GM20000 (cell line): ENCODE measurements around the gene MAGI1.

Experiments
- DNase-seq: peaks from one replicate; pipeline ENCODE4 v3.0.0; 2012; ENCODE audit warnings: low spot score
- TF ChIP-seq, protein P1 (sequence below): IDR thresholded peaks from 2 replicates; pipeline ENCODE4 v1.5.1; 2012; ENCODE audit warnings: mild to moderate bottlenecking, control low read depth; ENCODE audit errors: extremely low read depth, missing control alignments

Gene MAGI1

GRCh38 chr3:66038726-66039589, at the start of gene MAGI1:
MAGI1 (minus strand) TSS chr3:66038918; CDS start chr3:66038308, 610 bp downstream.
- TF ChIP-seq, protein P1, sequence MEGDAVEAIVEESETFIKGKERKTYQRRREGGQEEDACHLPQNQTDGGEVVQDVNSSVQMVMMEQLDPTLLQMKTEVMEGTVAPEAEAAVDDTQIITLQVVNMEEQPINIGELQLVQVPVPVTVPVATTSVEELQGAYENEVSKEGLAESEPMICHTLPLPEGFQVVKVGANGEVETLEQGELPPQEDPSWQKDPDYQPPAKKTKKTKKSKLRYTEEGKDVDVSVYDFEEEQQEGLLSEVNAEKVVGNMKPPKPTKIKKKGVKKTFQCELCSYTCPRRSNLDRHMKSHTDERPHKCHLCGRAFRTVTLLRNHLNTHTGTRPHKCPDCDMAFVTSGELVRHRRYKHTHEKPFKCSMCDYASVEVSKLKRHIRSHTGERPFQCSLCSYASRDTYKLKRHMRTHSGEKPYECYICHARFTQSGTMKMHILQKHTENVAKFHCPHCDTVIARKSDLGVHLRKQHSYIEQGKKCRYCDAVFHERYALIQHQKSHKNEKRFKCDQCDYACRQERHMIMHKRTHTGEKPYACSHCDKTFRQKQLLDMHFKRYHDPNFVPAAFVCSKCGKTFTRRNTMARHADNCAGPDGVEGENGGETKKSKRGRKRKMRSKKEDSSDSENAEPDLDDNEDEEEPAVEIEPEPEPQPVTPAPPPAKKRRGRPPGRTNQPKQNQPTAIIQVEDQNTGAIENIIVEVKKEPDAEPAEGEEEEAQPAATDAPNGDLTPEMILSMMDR = no peak
- peak; percentile 86 for DNase-seq

DNA sequence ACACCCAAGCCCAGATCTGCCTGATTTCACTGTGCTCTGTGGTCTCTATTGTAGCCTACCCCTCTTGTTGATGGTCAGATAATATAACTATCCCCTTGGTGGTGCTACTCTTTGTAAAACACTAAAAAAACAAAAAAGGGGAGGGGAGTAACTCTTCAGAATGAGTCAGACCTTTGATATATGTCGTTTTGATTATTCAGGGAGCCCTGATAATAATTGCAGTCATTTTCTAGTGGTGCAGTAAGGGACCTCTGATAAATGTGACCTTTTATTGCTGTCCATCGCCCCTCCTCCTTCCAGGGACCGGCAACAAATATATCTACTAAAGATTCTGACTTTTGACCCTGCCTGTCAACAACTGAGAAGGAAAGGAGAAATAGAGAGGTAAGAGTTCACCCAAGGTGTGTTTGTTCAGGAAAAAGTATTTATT, 45.1 kb upstream of the MAGI1 start:
- DNase-seq = no peak
- TF ChIP-seq, protein P1 = no peak

DNA sequence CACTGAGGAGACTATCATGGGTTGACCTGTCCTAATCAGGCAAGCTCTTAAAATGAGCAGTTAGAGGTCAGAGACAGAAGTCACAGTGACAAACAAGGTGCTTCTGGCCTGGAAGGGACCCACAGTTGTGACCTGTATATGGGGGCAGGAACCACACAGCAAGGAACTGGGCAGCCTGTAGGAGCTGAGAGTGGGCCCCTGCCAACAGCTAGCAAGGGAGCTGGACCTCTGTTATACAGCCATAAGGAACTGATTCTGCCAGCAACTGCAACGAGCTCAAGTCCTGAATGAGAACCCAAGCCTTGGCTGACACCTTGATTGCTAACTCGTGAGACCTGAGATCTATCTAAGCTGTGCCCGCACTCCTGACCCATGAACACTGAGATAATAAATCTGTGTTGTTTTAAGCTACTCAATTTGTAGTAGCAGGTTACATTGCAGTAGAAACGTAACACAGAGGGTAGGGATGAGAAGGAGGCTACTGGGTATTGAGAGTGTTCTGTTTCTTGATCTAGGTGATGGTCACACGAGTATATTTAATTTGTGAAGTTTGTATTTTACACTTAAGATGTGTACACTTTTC, 44.5 kb upstream of the MAGI1 start:
- TF ChIP-seq, protein P1 = no peak
- DNase-seq = no peak

DNA sequence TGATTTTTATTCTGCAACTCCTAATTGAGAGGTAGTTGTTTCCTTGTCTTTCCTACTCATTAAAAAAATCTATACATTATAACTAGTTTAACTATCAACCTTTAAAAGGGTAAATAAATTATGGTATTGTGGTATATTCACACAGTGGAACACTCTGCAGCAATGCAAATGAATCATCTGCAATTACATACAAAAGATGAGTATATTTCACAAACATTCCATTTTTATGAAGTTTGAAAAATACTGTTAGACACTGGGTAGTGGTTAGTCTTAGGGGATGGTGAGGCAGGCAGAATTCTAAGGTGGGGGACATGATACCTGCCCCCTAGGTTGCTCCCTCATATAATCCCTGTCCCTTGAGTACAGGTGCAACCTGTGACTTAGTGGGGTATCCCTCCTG, 44.0 kb upstream of the MAGI1 start:
- no peak for DNase-seq
- TF ChIP-seq, protein P1 = no peak

DNA sequence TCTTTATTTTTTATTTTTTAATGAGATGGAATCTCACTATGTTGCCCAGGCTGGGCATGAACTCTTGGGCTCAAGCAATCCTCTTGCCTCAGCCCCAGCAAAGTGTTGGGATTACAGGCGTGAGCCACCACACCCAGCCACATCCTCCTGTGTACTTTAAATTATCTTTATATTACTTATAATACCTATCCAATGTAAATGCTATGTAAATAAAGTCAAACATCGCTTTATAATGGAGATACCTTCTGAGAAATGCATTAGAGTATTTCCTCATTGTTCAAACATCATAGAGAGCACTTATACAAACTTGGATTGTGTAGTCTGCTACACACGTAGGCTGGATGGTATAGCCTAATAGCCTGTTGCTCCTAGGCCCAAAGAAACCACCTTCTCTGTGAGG, 41.4 kb upstream of the MAGI1 start:
- no peak for DNase-seq
- TF ChIP-seq, protein P1 = no peak

DNA sequence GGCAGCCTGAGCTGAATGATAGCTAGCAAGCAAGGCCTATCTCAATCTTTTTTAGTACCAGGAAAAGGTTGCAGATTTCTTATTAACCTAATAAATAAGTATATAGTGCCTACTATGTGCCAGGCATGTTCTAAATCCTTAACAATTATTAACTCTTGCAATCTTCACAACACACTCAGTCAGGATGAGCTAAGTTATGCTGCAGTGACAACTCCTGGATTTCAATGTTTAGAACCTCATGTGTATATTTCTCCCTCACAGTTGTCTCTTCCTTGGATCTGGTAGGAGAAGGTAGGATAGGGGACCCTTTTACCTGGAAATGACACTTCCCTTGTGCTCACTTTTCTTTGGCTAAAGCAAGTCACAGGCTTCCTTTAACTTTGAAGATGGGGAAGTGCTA, 39.3 kb upstream of the MAGI1 start:
- no peak for DNase-seq
- TF ChIP-seq, protein P1 = no peak

- no peak for DNase-seq
- TF ChIP-seq, protein P1 = no peak
Measured at GRCh38 chr3:66076861-66077470, 38.2 kb upstream of the MAGI1 start.
